Nephron progenitor cell (in vitro differentiated cells): ENCODE measurements around the gene RAPGEF2.
A peak's percentile ranks its signal among the peaks of the same experiment; 100 is the strongest.

Experiments used
- DNase-seq: peaks from one replicate; pipeline ENCODE4 v3.0.0; 2021
- H3K27ac Mint-ChIP-seq: 2 replicates; pipeline ENCODE4 v1.8.0; 2021; ENCODE audit warnings: mild to moderate bottlenecking, moderate library complexity, mixed read lengths
- H3K27me3 Mint-ChIP-seq: 2 replicates; pipeline ENCODE4 v1.8.0; 2021; ENCODE audit warnings: mild to moderate bottlenecking, low read depth, mixed read lengths; ENCODE audit not compliant: poor library complexity
- H3K36me3 Mint-ChIP-seq: 2 replicates; pipeline ENCODE4 v1.8.0; 2021; ENCODE audit warnings: low read depth, mixed read lengths
- H3K4me1 Mint-ChIP-seq: 2 replicates; pipeline ENCODE4 v1.8.0; 2021; ENCODE audit warnings: mixed read lengths
- H3K4me3 Mint-ChIP-seq: 2 replicates; pipeline ENCODE4 v1.8.0; 2021; ENCODE audit warnings: mild to moderate bottlenecking, moderate library complexity, mixed read lengths
- H3K9me3 Mint-ChIP-seq: 2 replicates; pipeline ENCODE4 v1.8.0; 2021; ENCODE audit warnings: mild to moderate bottlenecking, moderate library complexity, mixed read lengths
- CTCF ChIP-seq: fragments of 200-600 bp; sonication (generic); IDR thresholded peaks from 2 replicates; pipeline ENCODE4 v1.5.0; 2021; ENCODE audit warnings: antibody characterized with exemption

RAPGEF2 gene

GRCh38 chr4:159220353-159220752 is 117.5 kb downstream of the RAPGEF2 start:
- Mint-ChIP-seq H3K9me3 (no peaks in the 10 kb centered on the region), H3K27ac (no peak overlapping the region), H3K36me3 (peaks cover 15% of the 10 kb centered on the region), H3K27me3 (no peaks in the 10 kb centered on the region), H3K4me3 (no peak overlapping the region), H3K4me1 (peaks cover 6% of the 10 kb centered on the region)
- no peak for TF ChIP-seq CTCF
- DNase-seq, result no peak

- Mint-ChIP-seq H3K9me3 (peaks cover 4% of the 10 kb centered on the region), H3K4me3 (no peak overlapping the region), H3K4me1 (peaks cover 6% of the 10 kb centered on the region), H3K36me3 (peaks cover 15% of the 10 kb centered on the region), H3K27me3 (no peaks in the 10 kb centered on the region), H3K27ac (no peak overlapping the region)
- TF ChIP-seq CTCF, result no peak
- DNase-seq, result no peak
Measured at GRCh38 chr4:159221280-159221679, 118.4 kb downstream of the RAPGEF2 start.

DNA sequence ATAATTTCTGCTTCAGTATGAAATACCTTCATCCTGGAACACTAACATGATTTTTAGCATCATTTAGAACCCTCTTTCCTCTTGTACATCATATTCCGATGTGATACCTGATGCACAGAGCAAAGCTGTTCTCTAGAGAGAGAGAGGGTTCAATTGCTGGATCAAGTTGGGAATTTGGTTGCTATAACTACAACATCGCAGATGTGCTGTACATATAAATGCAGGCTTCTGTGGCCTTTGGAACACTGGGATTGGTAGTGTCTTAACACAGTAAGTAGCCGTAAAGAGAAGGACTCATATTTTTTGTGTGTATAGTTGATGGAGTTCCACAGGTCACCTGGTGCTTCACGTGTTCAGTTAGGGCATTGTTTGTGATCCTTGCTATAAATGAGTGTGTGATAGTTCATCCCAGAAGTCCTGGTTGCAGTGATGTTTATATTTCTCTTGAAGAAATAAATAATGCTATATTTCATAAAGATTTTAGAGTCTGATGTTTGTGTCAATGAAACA is 119.2 kb downstream of the RAPGEF2 start:
- H3K9me3 Mint-ChIP-seq, result peaks cover 4% of the 10 kb centered on the region
- no peak overlapping the region for H3K4me3 Mint-ChIP-seq
- TF ChIP-seq CTCF, result no peak
- H3K27me3 Mint-ChIP-seq, result no peaks in the 10 kb centered on the region
- H3K36me3 Mint-ChIP-seq, result peaks cover 15% of the 10 kb centered on the region
- DNase-seq, result no peak
- H3K4me1 Mint-ChIP-seq, result peaks cover 6% of the 10 kb centered on the region
- H3K27ac Mint-ChIP-seq, result no peak overlapping the region

GRCh38 chr4:159224408-159224807 is 121.5 kb downstream of the RAPGEF2 start:
- H3K9me3 Mint-ChIP-seq, result peaks cover 4% of the 10 kb centered on the region
- H3K27me3 Mint-ChIP-seq, result no peaks in the 10 kb centered on the region
- no peak overlapping the region for H3K27ac Mint-ChIP-seq
- peaks cover 6% of the 10 kb centered on the region for H3K36me3 Mint-ChIP-seq
- H3K4me3 Mint-ChIP-seq, result no peak overlapping the region
- peaks cover 22% of the 10 kb centered on the region for H3K4me1 Mint-ChIP-seq
- TF ChIP-seq CTCF, result no peak
- no peak for DNase-seq

GRCh38 chr4:159227378-159227777 is 124.5 kb downstream of the RAPGEF2 start:
- peak overlapping the region; percentile 19 for H3K27ac Mint-ChIP-seq
- H3K4me3 Mint-ChIP-seq, result no peak overlapping the region
- no peaks in the 10 kb centered on the region for H3K27me3 Mint-ChIP-seq
- no peak for DNase-seq
- peaks cover 13% of the 10 kb centered on the region for H3K36me3 Mint-ChIP-seq
- peaks cover 17% of the 10 kb centered on the region for H3K4me1 Mint-ChIP-seq
- peaks cover 7% of the 10 kb centered on the region for H3K9me3 Mint-ChIP-seq
- TF ChIP-seq CTCF, result no peak

DNA sequence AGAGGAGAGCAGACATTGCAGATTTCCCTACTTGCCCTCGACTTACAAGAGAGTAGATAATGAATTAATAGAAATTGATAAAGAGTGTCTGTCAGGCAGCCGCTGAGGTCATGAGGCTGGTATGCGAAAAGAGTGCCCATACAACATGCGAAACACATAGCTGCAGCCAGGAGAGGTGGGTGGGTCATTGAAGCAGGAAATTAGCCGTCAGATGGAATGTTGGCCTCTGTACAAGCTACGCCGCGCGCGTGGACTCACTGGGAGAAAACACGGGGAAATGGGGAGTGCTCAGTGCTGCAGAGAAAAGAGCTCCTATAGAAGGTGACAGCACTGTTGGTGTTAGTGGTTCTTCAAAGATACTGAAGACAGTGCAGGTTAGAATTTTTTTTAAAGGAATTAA is 125.1 kb downstream of the RAPGEF2 start:
- no peak for TF ChIP-seq CTCF
- Mint-ChIP-seq H3K36me3 (peaks cover 19% of the 10 kb centered on the region), H3K9me3 (peaks cover 11% of the 10 kb centered on the region), H3K27me3 (no peaks in the 10 kb centered on the region), H3K27ac (peak overlapping the region; percentile 19), H3K4me3 (peak overlapping the region; percentile 7), H3K4me1 (peaks cover 17% of the 10 kb centered on the region)
- peak; percentile 34 for DNase-seq
